PC-3 (cell line): ENCODE measurements around the gene ETS1. TPM values are rescaled to one million over a fixed set of nuclear protein-coding genes. Genes with fewer than 3 reads are reported as not detected.

Experiments used
- ATAC-seq: fragments of 200-7000 bp; cut with Tn5 transposase; 2 replicates; pipeline ENCODE4 v1.9.1; 2020; ENCODE audit warnings: mild to moderate bottlenecking, moderate library complexity
- BruUV-seq: library from RNA; stranded (reverse); fragments of 400-500 nt; replicated peaks from 2 replicates; lab custom pipeline; 2021; lab: Mats Ljungman, UMichigan
- CTCF ChIA-PET: fragments of 300-600 bp; sonication (Branson Sonifier 250); formaldehyde crosslinking; loops from one replicate; lab custom pipeline; 2022; ENCODE audit warnings: antibody characterized with exemption; lab: Charles Lee
- POLR2A ChIA-PET: fragments of 300-600 bp; sonication (Branson Sonifier 250); formaldehyde crosslinking; loops from one replicate; lab custom pipeline; 2022; ENCODE audit warnings: antibody characterized with exemption; ENCODE audit not compliant: unreplicated experiment; lab: Charles Lee
- DNase-seq: peaks from one replicate; pipeline ENCODE4 v3.0.0-alpha.2; 2015
- H2AFZ ChIP-seq: fragments of 300-600 bp; sonication (generic); 2 replicates; pipeline ENCODE4 v1.6.0; 2016; ENCODE audit warnings: antibody characterized with exemption, low read length
- H3F3A ChIP-seq: fragments of 300-600 bp; sonication (generic); one replicate; pipeline ENCODE4 v1.6.0; 2017; ENCODE audit warnings: antibody characterized with exemption, low read length, control low read depth, mild to moderate bottlenecking; ENCODE audit not compliant: unreplicated experiment
- H3K27ac ChIP-seq: fragments of 300-600 bp; sonication (generic); 2 replicates; pipeline ENCODE4 v1.5.1; 2016; ENCODE audit warnings: mild to moderate bottlenecking, low read length
- H3K27me3 ChIP-seq: fragments of 300-600 bp; sonication (generic); 2 replicates; pipeline ENCODE4 v1.6.1; 2016; ENCODE audit warnings: low read length, mixed read lengths
- H3K36me3 ChIP-seq: fragments of 300-600 bp; sonication (generic); 2 replicates; pipeline ENCODE4 v1.6.1; 2016; ENCODE audit warnings: low read depth, mixed run types, low read length, mixed read lengths
- H3K4me1 ChIP-seq: fragments of 300-600 bp; sonication (generic); 2 replicates; pipeline ENCODE4 v1.5.1; 2016; ENCODE audit warnings: low read length; ENCODE audit not compliant: insufficient read depth
- H3K4me2 ChIP-seq: fragments of 300-600 bp; sonication (generic); 2 replicates; pipeline ENCODE4 v1.6.0; 2016; ENCODE audit warnings: low read length
- H3K4me3 ChIP-seq: fragments of 300-600 bp; sonication (generic); 2 replicates; pipeline ENCODE4 v1.5.1; 2016; ENCODE audit warnings: mild to moderate bottlenecking, low read length, mixed read lengths
- H3K79me2 ChIP-seq: fragments of 300-600 bp; sonication (generic); 2 replicates; pipeline ENCODE4 v1.6.1; 2017; ENCODE audit warnings: low read length, mixed read lengths
- H3K9ac ChIP-seq: fragments of 300-600 bp; sonication (generic); 2 replicates; pipeline ENCODE4 v1.6.0; 2016; ENCODE audit warnings: mild to moderate bottlenecking, low read length
- H3K9me2 ChIP-seq: fragments of 300-600 bp; sonication (generic); replicated peaks from 2 replicates; pipeline ENCODE4 v1.6.1; 2016; ENCODE audit warnings: mixed run types, low read length, mixed read lengths
- H3K9me3 ChIP-seq: fragments of 300-600 bp; sonication (generic); 2 replicates; pipeline ENCODE4 v1.6.1; 2016; ENCODE audit warnings: low read length, mixed read lengths
- H4K20me1 ChIP-seq: fragments of 300-600 bp; sonication (generic); 2 replicates; pipeline ENCODE4 v1.6.1; 2016; ENCODE audit warnings: low read length, mixed read lengths
- CTCF ChIP-seq: fragments of 300-600 bp; sonication (generic); conservative IDR thresholded peaks from 2 replicates; pipeline ENCODE4 v1.5.1; 2017; ENCODE audit warnings: antibody characterized with exemption, low read depth, mild to moderate bottlenecking, low read length
- EZH2 ChIP-seq: fragments of 300-600 bp; sonication (generic); IDR thresholded peaks from one replicate; pipeline ENCODE4 v1.6.1; 2017; ENCODE audit warnings: antibody characterized with exemption, mild to moderate bottlenecking, low read length; ENCODE audit not compliant: unreplicated experiment
- EZH2phosphoT487 ChIP-seq: fragments of 300-600 bp; sonication (generic); IDR thresholded peaks from 2 replicates; pipeline ENCODE4 v1.6.1; 2018; ENCODE audit warnings: mild to moderate bottlenecking, antibody characterized with exemption, low read length, borderline replicate concordance
- intact Hi-C: fragments of 100-400 bp; cut with micrococcal nuclease; formaldehyde crosslinking; loops from 2 replicates; pipeline ENCODE4 v1.9.0; 2023
- total RNA-seq: library from RNA; depleted of rRNA; stranded (reverse); fragments of >200 nt; gene quantifications from 2 replicates; pipeline ENCODE4 v1.2.3, GENCODE V29; 2014

ETS1 gene
- total RNA-seq, 1 experiment from 2014 or later = 52.0 TPM

GRCh38 chr11:128616161-128616560 is 28.8 kb upstream of the ETS1 start:
- Histone ChIP-seq H3K4me3 (no peak overlapping the region), H3K9me3 (no peaks in the 10 kb centered on the region), H2AFZ (no peak overlapping the region), H3K27me3 (no peaks in the 10 kb centered on the region), H3K79me2 (no peaks in the 10 kb centered on the region), H3K4me2 (no peak overlapping the region), H3K36me3 (no peaks in the 10 kb centered on the region), H4K20me1 (no peaks in the 10 kb centered on the region), H3K27ac (no peak overlapping the region), H3K9me2 (no peaks in the 10 kb centered on the region), H3F3A (no peaks in the 10 kb centered on the region), H3K4me1 (no peaks in the 10 kb centered on the region), H3K9ac (no peak overlapping the region)
- no peak for TF ChIP-seq CTCF
- no peak for TF ChIP-seq EZH2phosphoT487
- TF ChIP-seq EZH2 = no peak
- ChIA-PET CTCF (no interaction called here), POLR2A (no interaction called here)
- no TSS peak for BruUV-seq
- intact Hi-C loops = no loop called here
- DNase-seq (no peak), ATAC-seq (no peak)

GRCh38 chr11:128615612-128616011 is 28.3 kb upstream of the ETS1 start:
- intact Hi-C loops = no loop called here
- Histone ChIP-seq H3K27ac (no peak overlapping the region), H3F3A (no peaks in the 10 kb centered on the region), H3K9me3 (no peaks in the 10 kb centered on the region), H4K20me1 (no peaks in the 10 kb centered on the region), H3K9me2 (no peaks in the 10 kb centered on the region), H3K4me3 (no peak overlapping the region), H3K36me3 (no peaks in the 10 kb centered on the region), H3K9ac (no peak overlapping the region), H3K27me3 (no peaks in the 10 kb centered on the region), H3K79me2 (no peaks in the 10 kb centered on the region), H2AFZ (no peak overlapping the region), H3K4me2 (no peak overlapping the region), H3K4me1 (no peaks in the 10 kb centered on the region)
- ATAC-seq (no peak), DNase-seq (no peak)
- CTCF ChIA-PET = no interaction called here
- POLR2A ChIA-PET = no interaction called here
- TF ChIP-seq EZH2 = no peak
- no peak for TF ChIP-seq EZH2phosphoT487
- TF ChIP-seq CTCF = no peak
- BruUV-seq = no TSS peak

- no peak overlapping the region for H3K27ac ChIP-seq
- H3F3A ChIP-seq = no peaks in the 10 kb centered on the region
- no peak overlapping the region for H3K4me3 ChIP-seq
- TF ChIP-seq EZH2phosphoT487 (no peak), CTCF (no peak), EZH2 (no peak)
- H3K9me2 ChIP-seq = no peaks in the 10 kb centered on the region
- H3K4me1 ChIP-seq = no peaks in the 10 kb centered on the region
- ChIA-PET POLR2A (no interaction called here), CTCF (no interaction called here)
- BruUV-seq = no TSS peak
- no peaks in the 10 kb centered on the region for H3K27me3 ChIP-seq
- H3K9me3 ChIP-seq = no peaks in the 10 kb centered on the region
- no peak overlapping the region for H3K9ac ChIP-seq
- no peak for ATAC-seq
- no peak overlapping the region for H3K4me2 ChIP-seq
- no peaks in the 10 kb centered on the region for H3K36me3 ChIP-seq
- intact Hi-C loops = no loop called here
- no peak overlapping the region for H2AFZ ChIP-seq
- no peaks in the 10 kb centered on the region for H3K79me2 ChIP-seq
- H4K20me1 ChIP-seq = no peaks in the 10 kb centered on the region
- no peak for DNase-seq
Measured at GRCh38 chr11:128615076-128615475, 27.7 kb upstream of the ETS1 start.
